Central memory CD4-positive, alpha-beta T cell (primary cell): ENCODE results near the gene STK24.

Source experiments
- DNase-seq: peaks from one replicate; pipeline ENCODE4 v3.0.0; 2022

Gene STK24

DNA sequence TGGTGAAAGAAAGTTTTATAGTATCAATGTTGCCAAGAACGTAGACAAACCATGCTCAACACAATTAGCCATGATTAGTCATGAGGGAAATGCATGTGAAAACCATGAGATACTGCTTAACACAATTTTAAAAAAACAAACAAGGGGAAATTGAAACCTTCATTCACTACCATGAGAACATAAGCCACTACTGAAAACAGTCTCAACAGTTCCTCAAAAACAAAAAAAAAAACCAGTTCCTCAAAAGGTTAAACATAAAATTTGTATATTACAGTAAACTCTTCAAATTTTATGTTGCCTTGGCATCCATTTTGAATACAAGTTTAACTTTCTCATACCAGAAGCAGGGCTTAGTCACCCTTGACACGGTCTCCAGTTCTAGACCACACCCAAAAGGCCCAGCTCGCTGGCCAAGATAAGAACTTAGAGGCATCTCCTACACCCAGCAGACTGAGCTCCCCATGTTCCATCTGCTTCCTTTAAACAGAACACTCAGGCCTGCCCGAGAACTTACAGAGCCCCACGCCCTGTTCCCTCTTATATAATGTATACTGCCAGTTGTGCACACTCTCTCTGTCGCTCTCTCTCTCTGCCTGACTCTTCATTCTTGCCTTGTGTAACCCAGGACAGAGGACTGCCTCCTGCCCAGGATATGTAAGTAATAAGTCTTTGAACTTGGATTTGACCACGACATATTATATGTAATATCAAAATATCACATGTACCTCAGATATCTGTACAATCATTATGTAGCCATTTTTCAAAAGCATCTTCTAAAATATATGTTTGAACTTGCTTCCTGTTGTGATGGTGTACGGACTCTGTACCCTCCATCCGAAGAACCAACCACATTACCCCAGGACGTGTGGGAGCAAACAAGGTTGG, 67.4 kb downstream of the STK24 start:
- DNase-seq, result peak; percentile 33

GRCh38 chr13:98508685-98509084, 68.2 kb downstream of the STK24 start:
- no peak for DNase-seq

DNA sequence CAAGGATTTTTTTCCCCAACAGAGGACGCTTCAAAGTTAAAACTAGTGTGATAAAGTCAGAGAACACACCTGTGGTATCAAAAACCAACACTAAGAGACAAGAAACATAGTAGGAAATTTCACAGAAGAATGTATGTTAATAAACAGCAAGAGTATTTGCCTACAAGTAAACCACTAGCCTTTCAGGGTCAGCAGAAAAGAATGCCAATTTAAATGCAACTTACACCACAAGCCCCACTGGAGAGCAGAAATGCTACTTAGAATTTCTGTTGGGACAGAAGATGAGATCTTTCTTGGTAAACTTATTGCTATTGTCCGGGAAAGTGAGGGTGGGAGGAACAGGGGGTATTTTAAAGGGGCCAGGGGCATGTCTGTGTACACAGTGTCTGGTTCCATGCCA, 68.6 kb downstream of the STK24 start:
- DNase-seq, result no peak

DNA sequence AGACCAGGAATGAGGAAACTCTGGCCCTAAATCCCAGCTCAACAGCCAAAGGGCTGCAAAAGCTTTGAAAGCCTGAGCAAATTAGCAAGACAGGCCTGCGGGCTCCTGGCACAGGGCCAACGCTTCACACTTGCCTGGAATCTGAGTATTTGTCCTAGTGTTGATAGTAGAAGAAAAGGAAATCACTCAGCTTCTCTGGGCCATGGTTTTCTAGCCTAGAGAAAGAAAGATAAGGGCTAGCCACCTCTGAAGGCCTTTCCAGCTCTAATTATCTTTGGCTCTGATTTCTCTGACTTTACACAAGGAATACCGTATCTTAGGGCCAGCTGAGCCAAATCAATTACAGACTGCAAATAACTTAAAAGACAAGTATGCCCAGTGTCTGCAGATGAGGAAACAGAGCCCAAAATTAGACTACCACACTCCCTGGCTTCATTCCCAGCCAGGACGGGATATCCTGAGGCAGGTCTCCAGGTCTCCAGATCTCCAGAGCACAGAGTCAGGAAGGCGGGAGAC, 69.6 kb downstream of the STK24 start:
- no peak for DNase-seq

DNA sequence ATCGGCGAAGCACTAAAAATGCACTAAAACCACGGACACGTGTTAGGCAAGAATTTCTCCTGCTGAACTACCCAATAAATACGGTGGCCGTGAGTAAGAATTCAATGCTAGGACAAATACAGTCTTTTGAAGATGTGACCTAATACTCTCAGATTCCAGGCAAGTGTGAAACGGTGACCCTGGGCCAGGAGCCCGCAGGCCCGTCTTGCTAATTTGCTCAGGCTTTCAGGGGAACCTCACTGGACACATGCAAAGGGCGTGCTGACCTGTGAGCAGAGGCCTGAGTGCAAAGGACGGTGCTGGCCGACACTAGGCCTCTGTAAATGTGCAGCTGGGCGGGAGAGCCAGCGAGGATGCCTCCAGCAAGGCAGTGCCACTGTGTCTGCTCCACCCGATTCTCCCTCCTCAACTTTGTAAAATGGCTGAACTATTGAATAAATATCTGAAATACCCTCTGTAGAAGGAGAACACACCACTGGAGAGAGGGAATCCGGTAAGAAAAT, 70.1 kb downstream of the STK24 start:
- DNase-seq, result no peak

DNA sequence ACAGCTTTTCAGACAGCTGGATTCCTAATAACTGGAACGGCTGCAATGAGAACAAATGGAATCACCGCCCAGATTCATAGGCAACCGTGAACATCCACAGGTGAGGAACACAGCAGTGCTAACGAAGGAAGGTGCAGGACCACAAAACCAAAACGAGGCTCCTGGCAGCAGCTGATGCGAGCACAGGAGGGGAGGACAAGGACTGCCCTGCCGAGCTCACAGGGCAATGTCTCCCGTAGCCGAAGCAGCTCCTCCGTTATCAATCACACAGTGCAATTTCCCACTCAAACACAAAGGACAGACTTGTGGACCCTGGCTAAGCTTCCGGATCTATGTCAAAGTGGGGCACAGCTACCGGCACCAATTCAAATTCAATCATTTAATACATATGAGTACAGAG, 70.6 kb downstream of the STK24 start:
- DNase-seq, result no peak

GRCh38 chr13:98505217-98505616, 71.7 kb downstream of the STK24 start:
- no peak for DNase-seq

- DNase-seq, result no peak
Measured at GRCh38 chr13:98504371-98504963, 72.4 kb downstream of the STK24 start.

DNA sequence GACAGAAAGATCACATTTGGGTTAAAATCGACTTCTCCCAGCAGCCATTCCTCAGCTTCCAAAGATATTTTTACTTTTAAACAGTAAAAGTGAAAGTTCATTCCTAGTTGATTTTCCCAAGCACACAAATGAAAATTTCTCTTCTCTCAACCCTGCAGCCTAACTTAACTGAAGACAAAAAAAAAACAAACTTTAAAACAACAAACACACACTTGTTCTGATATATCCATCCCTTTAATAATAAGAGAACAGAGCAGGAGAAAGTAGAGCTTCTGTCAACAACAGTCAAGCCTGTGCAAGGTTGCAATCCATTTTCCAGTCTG, 72.9 kb downstream of the STK24 start:
- DNase-seq, result no peak

DNA sequence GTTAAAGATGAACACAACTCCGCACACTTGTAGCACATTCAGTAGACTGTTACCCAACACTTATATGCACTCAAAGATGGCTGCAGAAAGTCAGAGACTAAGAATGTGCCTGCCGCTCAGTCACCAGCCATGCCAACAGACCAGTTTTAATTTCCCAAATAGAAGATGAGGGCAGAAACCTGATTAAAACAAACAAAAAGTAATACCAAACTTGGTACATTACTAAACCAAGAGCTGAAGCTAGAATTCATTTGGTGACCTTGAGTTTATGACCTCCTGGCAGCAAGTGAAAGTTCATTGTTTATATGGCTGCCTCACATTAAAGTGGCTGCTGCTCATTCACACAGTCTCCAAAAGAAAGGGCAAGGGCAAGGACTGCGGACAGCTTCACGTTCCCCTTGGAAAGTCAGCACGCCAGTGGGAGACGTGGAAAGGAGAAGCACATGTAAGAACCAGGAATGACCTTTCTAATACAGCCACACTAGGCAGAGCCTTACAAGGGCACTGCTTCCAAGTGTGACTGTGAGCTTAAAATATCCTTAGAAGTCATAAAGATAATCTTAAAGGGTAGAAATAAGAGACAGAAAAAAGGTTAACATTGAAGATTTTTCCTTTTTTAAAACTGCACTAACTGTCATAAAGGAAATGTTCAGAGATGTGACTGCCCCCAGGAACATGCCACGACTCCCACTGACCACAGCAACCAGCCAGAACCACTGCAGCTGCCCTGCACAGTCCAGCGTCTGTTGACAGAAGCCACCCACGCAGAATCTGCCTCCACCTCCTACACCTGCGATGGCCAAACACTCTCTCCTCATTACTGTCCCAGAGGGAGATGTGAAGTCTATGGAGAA, 73.5 kb downstream of the STK24 start:
- no peak for DNase-seq

DNA sequence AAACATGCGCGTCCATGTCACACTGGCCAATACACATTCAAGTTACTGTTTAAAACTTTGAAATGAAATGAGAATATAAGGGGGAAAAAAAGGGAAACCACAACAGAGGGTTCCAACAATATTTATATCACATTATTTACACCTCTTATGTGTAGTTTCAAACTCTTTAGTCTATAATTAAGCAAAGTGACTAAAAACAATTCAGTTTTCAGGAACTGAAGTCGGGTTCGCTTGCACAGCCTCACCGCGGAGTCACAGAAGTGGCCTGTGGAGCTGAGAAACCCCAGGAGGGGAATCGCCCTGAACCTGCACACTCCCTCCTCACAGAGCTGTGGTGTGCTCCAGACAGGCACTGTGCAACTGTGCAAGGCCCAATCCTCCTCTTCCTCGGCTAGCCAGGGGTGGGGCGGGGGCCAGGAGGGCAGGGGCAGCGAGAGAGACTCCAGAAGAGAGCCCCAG, 75.9 kb downstream of the STK24 start:
- DNase-seq, result no peak

- DNase-seq, result no peak
Measured at GRCh38 chr13:98496966-98497365, 79.9 kb downstream of the STK24 start.

DNA sequence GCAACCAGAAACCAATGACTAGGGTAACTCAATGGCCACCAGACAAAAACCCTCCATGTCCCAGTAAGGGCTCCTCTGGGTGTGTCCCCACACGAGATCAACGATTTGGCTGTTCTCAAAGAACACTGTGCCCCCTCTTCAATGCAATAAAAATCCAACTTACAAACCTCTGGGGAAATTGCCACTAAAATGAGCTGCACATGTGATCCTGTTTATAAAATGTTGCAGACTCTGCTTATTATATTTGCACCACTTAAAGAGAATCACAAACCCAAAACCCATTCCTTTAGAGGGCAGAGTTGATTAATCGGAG, 80.5 kb downstream of the STK24 start:
- DNase-seq, result no peak

- no peak for DNase-seq
Measured at GRCh38 chr13:98495627-98496478, 81.1 kb downstream of the STK24 start.

DNA sequence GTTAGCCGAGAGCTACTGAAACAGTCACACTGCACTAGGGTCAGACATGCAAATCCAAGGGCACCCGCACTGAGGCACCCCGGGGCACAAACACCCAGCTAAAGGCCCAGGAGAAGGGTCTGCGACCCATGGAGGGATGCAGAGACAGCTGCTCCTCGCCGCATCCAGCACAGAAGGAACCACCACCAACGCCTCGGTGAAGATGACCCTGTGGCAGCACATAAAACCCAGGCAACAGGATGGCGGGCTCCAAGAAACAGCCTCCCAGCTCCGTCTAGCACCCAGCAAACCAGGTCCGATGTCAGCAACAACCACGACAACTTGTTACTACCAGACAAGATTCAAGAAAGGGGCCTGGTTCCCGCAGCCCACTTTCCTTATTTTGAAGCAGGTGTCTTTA, 82.1 kb downstream of the STK24 start:
- DNase-seq, result no peak

GRCh38 chr13:98493042-98493712, 83.7 kb downstream of the STK24 start:
- no peak for DNase-seq

DNA sequence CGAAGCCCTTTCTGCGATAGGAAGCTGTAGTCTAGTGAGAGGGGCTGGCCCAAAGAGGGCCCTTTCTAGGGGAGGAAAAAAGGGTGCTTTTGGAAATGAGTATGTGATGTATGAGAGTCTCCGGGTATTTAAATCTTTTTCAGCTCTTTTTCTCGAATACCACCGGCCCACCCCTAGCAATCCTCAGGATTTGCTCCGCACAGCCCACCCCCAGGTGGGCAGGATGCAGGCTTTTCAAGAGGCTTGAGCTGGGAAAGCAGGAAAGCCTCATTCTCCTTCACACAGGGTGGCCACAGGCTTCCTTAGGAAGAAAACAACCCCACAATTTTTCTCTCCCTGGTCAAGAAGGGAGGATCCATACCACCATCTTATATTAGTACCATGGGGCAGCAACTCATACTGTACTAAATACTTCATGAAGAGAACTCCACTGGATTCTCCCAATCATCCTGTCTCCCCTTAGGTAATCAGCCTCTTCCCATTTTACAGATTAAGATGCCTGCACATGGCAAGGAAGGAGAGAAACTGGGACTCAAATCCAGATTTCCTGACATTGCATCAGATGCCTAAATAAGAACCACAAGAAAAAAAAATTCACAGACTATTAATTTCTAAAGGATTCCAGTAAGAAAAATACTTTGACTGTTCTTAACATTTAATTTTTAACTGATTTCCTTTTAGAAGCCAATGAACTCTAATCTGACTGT, 84.4 kb downstream of the STK24 start:
- no peak for DNase-seq

- DNase-seq, result no peak
Measured at GRCh38 chr13:98490866-98491265, 86.0 kb downstream of the STK24 start.

DNA sequence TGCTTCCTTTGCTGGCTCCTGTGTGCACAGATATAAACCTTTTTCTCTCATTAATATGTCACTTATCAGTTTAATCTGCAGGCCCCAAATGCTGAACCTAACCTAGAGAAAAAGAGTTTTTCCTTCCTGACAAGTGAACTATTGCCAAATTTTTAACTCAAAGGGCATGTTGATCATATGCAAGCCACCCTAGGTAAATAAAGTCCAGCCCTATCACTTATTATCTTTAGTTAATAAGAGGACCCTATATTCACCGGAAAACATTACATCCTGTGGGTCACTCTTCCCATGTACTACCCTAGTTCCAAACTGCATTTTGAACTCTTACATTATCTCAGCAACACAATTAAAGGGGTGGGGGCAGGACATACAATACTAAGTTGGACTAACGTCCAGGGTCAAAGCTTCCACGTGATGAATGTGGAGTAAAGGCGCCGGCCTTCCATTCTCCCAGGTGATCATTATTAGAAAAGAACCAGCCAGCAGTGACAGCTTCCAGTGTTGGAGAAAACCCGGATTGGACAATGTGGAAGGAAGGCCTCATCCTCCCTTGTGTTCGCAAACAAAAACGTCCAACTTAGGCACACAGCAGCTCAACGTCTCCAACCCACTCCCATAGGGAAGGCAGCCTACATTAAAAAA, 86.6 kb downstream of the STK24 start:
- no peak for DNase-seq

GRCh38 chr13:98489446-98490194, 87.3 kb downstream of the STK24 start:
- DNase-seq, result no peak
